GM20000 (cell line): ENCODE data around the gene LRIG2.
"Not testable (repeated sequence)": the region's sequence is repeated elsewhere in the genome, so short reads cannot be mapped to it uniquely, and the experiment has no call there.

Experiments
- DNase-seq: peaks from one replicate; pipeline ENCODE4 v3.0.0; 2012; ENCODE audit warnings: low spot score
- CTCF ChIP-seq: IDR thresholded peaks from 2 replicates; pipeline ENCODE4 v1.5.1; 2012; ENCODE audit warnings: mild to moderate bottlenecking, control low read depth; ENCODE audit errors: extremely low read depth, missing control alignments

The LRIG2 gene

GRCh38 chr1:113073479-113073950 lies 517 bp downstream of the LRIG2 start:
- TF ChIP-seq CTCF, result peak; percentile 67
- DNase-seq, result no peak

- TF ChIP-seq CTCF, result no peak
- DNase-seq, result no peak
Measured at GRCh38 chr1:113074237-113074636, 1.2 kb downstream of the LRIG2 start.

GRCh38 chr1:113077978-113078377 lies 5.0 kb downstream of the LRIG2 start:
- not testable (repeated sequence) for DNase-seq

DNA sequence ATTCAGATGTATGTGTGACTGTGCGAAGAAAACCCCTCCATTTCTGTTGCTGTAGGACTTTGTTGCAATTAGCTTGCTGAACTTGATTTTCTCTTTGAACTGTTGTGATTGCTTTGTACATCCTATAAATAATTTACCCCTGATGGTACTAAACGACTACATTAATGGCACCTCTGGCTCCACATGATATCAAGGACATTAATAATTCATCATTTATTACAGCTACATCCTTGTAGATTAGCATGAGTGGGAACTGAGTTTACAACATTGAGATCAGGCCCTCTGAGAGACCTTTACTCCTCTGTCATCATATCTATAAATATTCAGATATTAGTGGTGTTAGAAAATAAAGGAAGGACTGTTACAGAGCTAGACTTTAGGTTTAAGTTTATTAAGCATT lies 13.5 kb downstream of the LRIG2 start:
- TF ChIP-seq CTCF, result no peak
- DNase-seq, result no peak

DNA sequence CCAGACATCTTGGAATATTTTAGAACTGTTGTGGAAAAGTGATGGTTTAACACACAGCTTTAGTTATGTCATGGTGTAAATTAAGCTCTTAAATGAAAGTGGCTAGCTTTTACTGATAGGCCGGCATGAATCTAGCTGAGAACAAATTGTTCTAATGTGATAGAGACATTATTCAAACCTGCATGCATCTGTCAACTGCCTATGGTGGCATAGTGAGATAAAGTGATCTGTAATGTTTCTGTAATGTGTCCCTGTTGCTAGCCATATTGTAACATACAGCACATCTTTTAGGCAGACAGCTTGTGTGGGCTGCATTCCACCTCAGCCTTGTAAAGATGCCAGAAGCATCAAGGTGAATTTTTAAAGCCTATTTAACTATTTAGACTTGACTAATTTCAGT lies 16.0 kb downstream of the LRIG2 start:
- no peak for TF ChIP-seq CTCF
- no peak for DNase-seq

GRCh38 chr1:113090051-113090450 lies 17.1 kb downstream of the LRIG2 start:
- TF ChIP-seq CTCF, result no peak

DNA sequence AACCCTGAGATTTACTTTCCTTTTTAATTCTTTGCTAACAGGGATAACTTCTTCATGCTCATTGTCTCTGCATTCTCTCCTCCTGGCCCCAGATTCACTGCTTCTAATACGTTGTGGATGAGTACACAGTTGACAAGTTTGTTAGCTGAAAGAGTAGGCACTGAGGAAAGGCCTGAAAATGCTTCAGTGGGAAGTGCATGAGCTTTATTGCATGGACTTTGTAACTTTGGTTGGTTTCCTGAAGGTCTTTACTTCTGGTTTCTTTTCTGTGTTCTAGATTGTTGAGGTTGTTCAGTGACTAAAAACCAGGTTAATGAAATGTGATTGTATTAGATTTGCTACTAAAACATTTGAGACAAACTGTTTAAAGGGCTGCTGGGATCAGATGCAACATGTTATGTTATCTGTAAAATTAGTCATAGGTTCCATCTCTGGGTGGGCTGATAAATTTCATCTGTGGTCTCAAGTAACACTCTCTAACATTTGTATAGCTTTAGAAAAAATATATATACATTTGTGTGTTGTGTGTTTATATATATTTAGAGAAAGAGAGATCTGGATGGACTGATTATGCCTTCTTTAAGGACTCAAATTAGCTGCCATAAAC lies 19.1 kb downstream of the LRIG2 start:
- no peak for DNase-seq
- no peak for TF ChIP-seq CTCF

More at GRCh38 chr1:113090051-113090450, 17.1 kb downstream of the LRIG2 start:
- DNase-seq, result no peak

GRCh38 chr1:113094506-113094905 lies 21.5 kb downstream of the LRIG2 start:
- DNase-seq, result no peak
- TF ChIP-seq CTCF, result no peak
